ENCODE data around the gene LRRC4C. TPM values are rescaled to one million over a fixed set of nuclear protein-coding genes. Genes with fewer than 3 reads are reported as not detected.

LRRC4C gene
- total and polyA plus RNA-seq, 2 experiments from 2014 or later: 0.35 to 1.1 TPM

- no peak for TF ChIP-seq REST (IDR thresholded peaks at IDR 0.05; ENCODE audit: unreplicated experiment)
- TF ChIP-seq CREB1 (CRISPR knock-in tag; IDR thresholded peaks at IDR 0.05; ENCODE audit: low read depth): no peak
- no peak for TF ChIP-seq ZNF114 (CRISPR knock-in tag; IDR thresholded peaks at IDR 0.05)
These were observed 856.4 kb downstream of the LRRC4C start (continued) for GRCh38 chr11:40602866-40603552.

- Histone ChIP-seq H3F3A (replicated peaks; ENCODE audit: low read depth) (no peaks in the 10 kb centered on the region), H3K36me3 (ENCODE audit: insufficient read depth) (no peaks in the 10 kb centered on the region), H2AFZ (peak overlapping the region; percentile 52; the same call in 1 of the 2 replicates), H3K79me2 (replicated peaks; ENCODE audit: insufficient read depth) (no peaks in the 10 kb centered on the region), H3K27ac (ENCODE audit: low read depth) (no peak overlapping the region), H3K4me2 (no peak overlapping the region), H3K4me1 (ENCODE audit: insufficient read depth) (no peaks in the 10 kb centered on the region), H3K27me3 (ENCODE audit: insufficient read depth) (no peaks in the 10 kb centered on the region), H4K20me1 (replicated peaks; ENCODE audit: insufficient read depth) (no peaks in the 10 kb centered on the region), H3K9me2 (ENCODE audit: insufficient read depth) (no peaks in the 10 kb centered on the region), H3K4me3 (no peak overlapping the region)
- Mint-ChIP-seq H3K27me3 (ENCODE audit: insufficient read depth, low read depth, poor library complexity) (no peaks in the 10 kb centered on the region), H3K4me1 (peaks cover 5% of the 10 kb centered on the region), H3K9me3 (peaks cover 1% of the 10 kb centered on the region; the same call in 1 of the 3 replicates), H3K27ac (no peak overlapping the region), H3K4me3 (no peak overlapping the region), H3K36me3 (ENCODE audit: low read depth) (no peaks in the 10 kb centered on the region)
- TF ChIP-seq EZH2 (IDR thresholded peaks at IDR 0.05; ENCODE audit: low read depth, unreplicated experiment) (no peak), ZNF331 (CRISPR knock-in tag; IDR thresholded peaks at IDR 0.05; ENCODE audit: low read depth) (no peak), POLR2AphosphoS5 (IDR thresholded peaks at IDR 0.05; ENCODE audit: low read depth) (no peak), NANOG (IDR thresholded peaks at IDR 0.05; ENCODE audit: borderline replicate concordance) (no peak), ZNF114 (CRISPR knock-in tag; IDR thresholded peaks at IDR 0.05) (no peak), STAT1 (IDR thresholded peaks at IDR 0.05; ENCODE audit: unreplicated experiment) (no peak), CREB1 (CRISPR knock-in tag; IDR thresholded peaks at IDR 0.05; ENCODE audit: low read depth) (no peak)
- DNase-seq (ENCODE audit: low spot score) (no peak), ATAC-seq (no peak)
These were observed 861.8 kb downstream of the LRRC4C start for GRCh38 chr11:40597546-40598113.

DNA sequence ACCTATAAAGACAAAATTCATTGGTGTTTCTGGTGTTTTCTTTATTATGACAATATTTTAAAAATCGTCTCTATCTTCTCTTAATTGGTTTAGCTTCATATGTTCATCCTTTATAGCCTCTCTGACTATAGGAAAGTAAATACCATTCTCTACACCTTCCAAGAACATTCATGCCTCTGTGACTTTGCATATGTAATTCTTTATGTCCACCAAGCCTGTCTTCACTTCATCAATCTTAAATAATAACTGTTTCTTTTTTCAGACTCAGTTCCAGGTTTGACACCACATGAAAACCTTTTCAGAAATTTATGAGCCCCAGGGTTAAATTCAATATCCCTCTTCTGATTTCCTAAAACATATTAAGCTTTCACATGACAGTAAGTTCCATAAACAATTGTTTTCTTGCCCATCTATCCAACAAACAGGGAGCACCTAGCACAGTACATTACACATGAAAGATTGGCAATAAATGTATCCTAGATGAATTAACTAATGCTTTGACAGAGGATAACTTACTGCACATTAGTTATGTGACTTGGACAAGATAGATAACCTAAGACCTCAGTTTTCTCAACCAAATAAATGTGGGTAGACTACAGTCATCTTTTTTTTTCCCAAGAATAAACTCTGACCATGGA is 886.1 kb downstream of the LRRC4C start:
- no peak overlapping the region for H3K4me3 Mint-ChIP-seq
- H3K27ac Mint-ChIP-seq: no peak overlapping the region
- H3K4me1 Mint-ChIP-seq: no peaks in the 10 kb centered on the region
- DNase-seq (ENCODE audit: low spot score) (no peak), ATAC-seq (no peak)
- no peaks in the 10 kb centered on the region for H3K79me2 ChIP-seq (replicated peaks; ENCODE audit: insufficient read depth)
- no peaks in the 10 kb centered on the region for H3K4me1 ChIP-seq (ENCODE audit: insufficient read depth)
- H2AFZ ChIP-seq: no peak overlapping the region
- H3K27me3 ChIP-seq (ENCODE audit: insufficient read depth): no peaks in the 10 kb centered on the region
- H3K36me3 Mint-ChIP-seq (ENCODE audit: low read depth): no peaks in the 10 kb centered on the region
- no peak overlapping the region for H3K4me2 ChIP-seq
- peaks cover 5% of the 10 kb centered on the region; the same call in 1 of the 2 replicates for H3K9me2 ChIP-seq (ENCODE audit: insufficient read depth)
- H3F3A ChIP-seq (replicated peaks; ENCODE audit: low read depth): no peaks in the 10 kb centered on the region
- H3K9me3 Mint-ChIP-seq: no peaks in the 10 kb centered on the region
- no peaks in the 10 kb centered on the region for H3K27me3 Mint-ChIP-seq (ENCODE audit: insufficient read depth, low read depth, poor library complexity)
- H3K4me3 ChIP-seq: no peak overlapping the region
- H3K36me3 ChIP-seq (ENCODE audit: insufficient read depth): no peaks in the 10 kb centered on the region
- no peaks in the 10 kb centered on the region for H4K20me1 ChIP-seq (replicated peaks; ENCODE audit: insufficient read depth)
- H3K27ac ChIP-seq (ENCODE audit: low read depth): no peak overlapping the region
- TF ChIP-seq POLR2AphosphoS5 (IDR thresholded peaks at IDR 0.05; ENCODE audit: low read depth): no peak
- TF ChIP-seq ZNF331 (CRISPR knock-in tag; IDR thresholded peaks at IDR 0.05; ENCODE audit: low read depth): no peak
- no peak for TF ChIP-seq ETS1 (IDR thresholded peaks at IDR 0.05)
- TF ChIP-seq EZH2 (IDR thresholded peaks at IDR 0.05; ENCODE audit: low read depth, unreplicated experiment): no peak
- TF ChIP-seq CREB1 (CRISPR knock-in tag; IDR thresholded peaks at IDR 0.05; ENCODE audit: low read depth): no peak
- no peak for TF ChIP-seq JUNB (IDR thresholded peaks at IDR 0.05; ENCODE audit: unreplicated experiment)
- no peak for TF ChIP-seq EZH2phosphoT487 (IDR thresholded peaks at IDR 0.05; ENCODE audit: unreplicated experiment)
- no peak for TF ChIP-seq CTCF (conservative IDR thresholded peaks at IDR 0.05; ENCODE audit: low read depth in 2 of 2)
- no peak for TF ChIP-seq STAT1 (IDR thresholded peaks at IDR 0.05; ENCODE audit: unreplicated experiment)

Data from GM23338 (cell line).